WTC11 (cell line): Measurements from ENCODE around the gene GRIN2C. TPM values are rescaled to one million over a fixed set of nuclear protein-coding genes. Genes with fewer than 3 reads are reported as not detected.

Experiments used
- ATAC-seq: fragments of 200-7000 bp; cut with Tn5 transposase; 2 replicates; pipeline ENCODE4 v1.10.0; 2021; ENCODE audit warnings: mild to moderate bottlenecking, moderate library complexity
- CTCF ChIA-PET: fragments of 300-600 bp; sonication (Branson Sonifier 250); formaldehyde crosslinking; loops from one replicate; lab custom pipeline; 2021; ENCODE audit warnings: antibody characterized with exemption; lab: Charles Lee
- POLR2A ChIA-PET: fragments of 350-600 bp; sonication (Branson Sonifier 250); formaldehyde crosslinking; loops from one replicate; lab custom pipeline; 2021; ENCODE audit warnings: antibody characterized with exemption; lab: Charles Lee
- DNase-seq: peaks from one replicate; pipeline ENCODE4 v3.0.0; 2021; ENCODE audit warnings: low spot score
- H3K27ac Mint-ChIP-seq: 2 replicates; pipeline ENCODE4 v1.8.0; 2021; ENCODE audit warnings: mixed read lengths
- H3K27me3 Mint-ChIP-seq: 2 replicates; pipeline ENCODE4 v1.8.0; 2021; ENCODE audit warnings: low read depth, mild to moderate bottlenecking, moderate library complexity, mixed read lengths
- H3K36me3 Mint-ChIP-seq: 2 replicates; pipeline ENCODE4 v1.8.0; 2021; ENCODE audit warnings: mixed read lengths
- H3K4me1 Mint-ChIP-seq: 2 replicates; pipeline ENCODE4 v1.8.0; 2022; ENCODE audit warnings: mixed read lengths
- H3K4me3 Mint-ChIP-seq: 2 replicates; pipeline ENCODE4 v1.8.0; 2021; ENCODE audit warnings: mild to moderate bottlenecking, moderate library complexity, mixed read lengths
- H3K9me3 Mint-ChIP-seq: 2 replicates; pipeline ENCODE4 v1.8.0; 2021; ENCODE audit warnings: mixed read lengths
- ATF2 ChIP-seq: sonication (generic); formaldehyde crosslinking; IDR thresholded peaks from 2 replicates; pipeline ENCODE4 v1.8.1; 2022; ENCODE audit warnings: low read depth, missing genetic modification reagents, borderline replicate concordance
- ATF6 ChIP-seq: sonication (generic); formaldehyde crosslinking; IDR thresholded peaks from 2 replicates; pipeline ENCODE4 v1.8.1; 2023; ENCODE audit warnings: mild to moderate bottlenecking, missing genetic modification reagents
- ESRRA ChIP-seq: sonication (generic); formaldehyde crosslinking; IDR thresholded peaks from 2 replicates; pipeline ENCODE4 v1.8.1; 2022; ENCODE audit warnings: mild to moderate bottlenecking, missing genetic modification reagents, borderline replicate concordance
- GABPB1 ChIP-seq: sonication (generic); formaldehyde crosslinking; IDR thresholded peaks from 2 replicates; pipeline ENCODE4 v1.8.1; 2023; ENCODE audit warnings: mild to moderate bottlenecking, missing genetic modification reagents
- HMGA2 ChIP-seq: fragments of 250-450 bp; sonication (Bioruptor Pico); IDR thresholded peaks from 2 replicates; pipeline ENCODE4 v1.4.0; 2021; ENCODE audit warnings: mild to moderate bottlenecking, moderate library complexity
- HMGXB4 ChIP-seq: sonication (generic); formaldehyde crosslinking; IDR thresholded peaks from 2 replicates; pipeline ENCODE4 v1.8.1; 2023; ENCODE audit warnings: mild to moderate bottlenecking, moderate library complexity, missing genetic modification reagents
- JUN ChIP-seq: sonication (generic); formaldehyde crosslinking; IDR thresholded peaks from 2 replicates; pipeline ENCODE4 v1.8.0; 2023; ENCODE audit warnings: mild to moderate bottlenecking, missing genetic modification reagents
- KAT7 ChIP-seq: sonication (generic); formaldehyde crosslinking; IDR thresholded peaks from 2 replicates; pipeline ENCODE4 v1.8.1; 2023; ENCODE audit warnings: missing genetic modification reagents, mild to moderate bottlenecking, borderline replicate concordance
- MLX ChIP-seq: sonication (generic); formaldehyde crosslinking; IDR thresholded peaks from 2 replicates; pipeline ENCODE4 v1.8.1; 2023; ENCODE audit warnings: mild to moderate bottlenecking, missing genetic modification reagents, moderate library complexity
- NFATC4 ChIP-seq: fragments of 250-450 bp; sonication (Bioruptor Pico); IDR thresholded peaks from 2 replicates; pipeline ENCODE4 v1.9.0; 2021; ENCODE audit warnings: mild to moderate bottlenecking
- NFE2L1 ChIP-seq: sonication (generic); formaldehyde crosslinking; IDR thresholded peaks from 2 replicates; pipeline ENCODE4 v1.8.1; 2023; ENCODE audit warnings: missing genetic modification reagents
- NFYB ChIP-seq: sonication (generic); formaldehyde crosslinking; conservative IDR thresholded peaks from 2 replicates; pipeline ENCODE4 v1.8.0; 2022; ENCODE audit warnings: low read depth, missing genetic modification reagents
- SMAD4 ChIP-seq: sonication (generic); formaldehyde crosslinking; IDR thresholded peaks from 2 replicates; pipeline ENCODE4 v1.8.0; 2022; ENCODE audit warnings: mild to moderate bottlenecking, missing genetic modification reagents
- ZBTB21 ChIP-seq: sonication (generic); formaldehyde crosslinking; IDR thresholded peaks from 2 replicates; pipeline ENCODE4 v1.8.1; 2023; ENCODE audit warnings: mild to moderate bottlenecking, missing genetic modification reagents, borderline replicate concordance
- ZMAT4 ChIP-seq: fragments of 250-450 bp; sonication (Bioruptor Pico); IDR thresholded peaks from 2 replicates; pipeline ENCODE4 v1.9.0; 2021; ENCODE audit warnings: mild to moderate bottlenecking
- ZNF121 ChIP-seq: sonication (generic); formaldehyde crosslinking; IDR thresholded peaks from 2 replicates; pipeline ENCODE4 v1.8.0; 2023; ENCODE audit warnings: missing genetic modification reagents
- ZNF416 ChIP-seq: fragments of 250-450 bp; sonication (Bioruptor Pico); IDR thresholded peaks from 2 replicates; pipeline ENCODE4 v1.9.0; 2021; ENCODE audit warnings: mild to moderate bottlenecking, inconsistent platforms
- ZNF671 ChIP-seq: fragments of 250-450 bp; sonication (Bioruptor Pico); IDR thresholded peaks from 2 replicates; pipeline ENCODE4 v1.8.0; 2021; ENCODE audit warnings: mild to moderate bottlenecking
- total RNA-seq: library from RNA; stranded (reverse); gene quantifications from 3 replicates; pipeline ENCODE4 v1.2.3, GENCODE V29; 2021
- TF ChIP-seq, protein P1 (sequence below): sonication (generic); formaldehyde crosslinking; IDR thresholded peaks from 2 replicates; pipeline ENCODE4 v1.8.0; 2022; ENCODE audit warnings: mild to moderate bottlenecking, missing genetic modification reagents
- TF ChIP-seq, protein P2 (sequence below): sonication (generic); formaldehyde crosslinking; IDR thresholded peaks from 2 replicates; pipeline ENCODE4 v1.8.0; 2022; ENCODE audit warnings: missing genetic modification reagents
- TF ChIP-seq, protein P3 (sequence below): sonication (generic); formaldehyde crosslinking; conservative IDR thresholded peaks from 2 replicates; pipeline ENCODE4 v1.8.1; 2022; ENCODE audit warnings: mild to moderate bottlenecking, missing genetic modification reagents
- TF ChIP-seq, protein P4 (sequence below): sonication (generic); formaldehyde crosslinking; IDR thresholded peaks from 2 replicates; pipeline ENCODE4 v1.8.1; 2022; ENCODE audit warnings: mild to moderate bottlenecking, missing genetic modification reagents, moderate library complexity, borderline replicate concordance

GRIN2C gene
- total RNA-seq, 1 experiment from 2014 or later = 0.31 TPM

GRCh38 chr17:74824961-74825627 lies 34.6 kb downstream of the GRIN2C start:
- no peak for DNase-seq
- Mint-ChIP-seq H3K9me3 (no peaks in the 10 kb centered on the region), H3K36me3 (no peaks in the 10 kb centered on the region), H3K27ac (no peak overlapping the region), H3K4me1 (no peaks in the 10 kb centered on the region), H3K27me3 (no peaks in the 10 kb centered on the region), H3K4me3 (no peak overlapping the region)
- ChIA-PET CTCF (interaction anchor here (1.0 to 1.3 kb wide), 4 partner anchors 9 to 37 kb away, joined by 3 to 5 read pairs (median 4); no protein-coding TSS in a partner anchor), POLR2A (no interaction called here)
- ATAC-seq = no peak
- TF ChIP-seq NFYB (CRISPR knock-in tag) (no peak), ZNF121 (CRISPR knock-in tag) (no peak), NFE2L1 (CRISPR knock-in tag) (no peak), ZMAT4 (no peak), JUN (CRISPR knock-in tag) (no peak), ESRRA (CRISPR knock-in tag) (no peak), KAT7 (CRISPR knock-in tag) (no peak), ATF2 (CRISPR knock-in tag) (no peak), ZNF671 (CRISPR knock-in tag) (no peak), MLX (CRISPR knock-in tag) (no peak), SMAD4 (no peak), GABPB1 (no peak), NFATC4 (no peak)
- TF ChIP-seq, protein P1, sequence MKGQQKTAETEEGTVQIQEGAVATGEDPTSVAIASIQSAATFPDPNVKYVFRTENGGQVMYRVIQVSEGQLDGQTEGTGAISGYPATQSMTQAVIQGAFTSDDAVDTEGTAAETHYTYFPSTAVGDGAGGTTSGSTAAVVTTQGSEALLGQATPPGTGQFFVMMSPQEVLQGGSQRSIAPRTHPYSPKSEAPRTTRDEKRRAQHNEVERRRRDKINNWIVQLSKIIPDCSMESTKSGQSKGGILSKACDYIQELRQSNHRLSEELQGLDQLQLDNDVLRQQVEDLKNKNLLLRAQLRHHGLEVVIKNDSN (CRISPR knock-in tag) = no peak
- TF ChIP-seq, protein P2, sequence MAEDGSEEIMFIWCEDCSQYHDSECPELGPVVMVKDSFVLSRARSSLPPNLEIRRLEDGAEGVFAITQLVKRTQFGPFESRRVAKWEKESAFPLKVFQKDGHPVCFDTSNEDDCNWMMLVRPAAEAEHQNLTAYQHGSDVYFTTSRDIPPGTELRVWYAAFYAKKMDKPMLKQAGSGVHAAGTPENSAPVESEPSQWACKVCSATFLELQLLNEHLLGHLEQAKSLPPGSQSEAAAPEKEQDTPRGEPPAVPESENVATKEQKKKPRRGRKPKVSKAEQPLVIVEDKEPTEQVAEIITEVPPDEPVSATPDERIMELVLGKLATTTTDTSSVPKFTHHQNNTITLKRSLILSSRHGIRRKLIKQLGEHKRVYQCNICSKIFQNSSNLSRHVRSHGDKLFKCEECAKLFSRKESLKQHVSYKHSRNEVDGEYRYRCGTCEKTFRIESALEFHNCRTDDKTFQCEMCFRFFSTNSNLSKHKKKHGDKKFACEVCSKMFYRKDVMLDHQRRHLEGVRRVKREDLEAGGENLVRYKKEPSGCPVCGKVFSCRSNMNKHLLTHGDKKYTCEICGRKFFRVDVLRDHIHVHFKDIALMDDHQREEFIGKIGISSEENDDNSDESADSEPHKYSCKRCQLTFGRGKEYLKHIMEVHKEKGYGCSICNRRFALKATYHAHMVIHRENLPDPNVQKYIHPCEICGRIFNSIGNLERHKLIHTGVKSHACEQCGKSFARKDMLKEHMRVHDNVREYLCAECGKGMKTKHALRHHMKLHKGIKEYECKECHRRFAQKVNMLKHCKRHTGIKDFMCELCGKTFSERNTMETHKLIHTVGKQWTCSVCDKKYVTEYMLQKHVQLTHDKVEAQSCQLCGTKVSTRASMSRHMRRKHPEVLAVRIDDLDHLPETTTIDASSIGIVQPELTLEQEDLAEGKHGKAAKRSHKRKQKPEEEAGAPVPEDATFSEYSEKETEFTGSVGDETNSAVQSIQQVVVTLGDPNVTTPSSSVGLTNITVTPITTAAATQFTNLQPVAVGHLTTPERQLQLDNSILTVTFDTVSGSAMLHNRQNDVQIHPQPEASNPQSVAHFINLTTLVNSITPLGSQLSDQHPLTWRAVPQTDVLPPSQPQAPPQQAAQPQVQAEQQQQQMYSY = no peak
- TF ChIP-seq, protein P3, sequence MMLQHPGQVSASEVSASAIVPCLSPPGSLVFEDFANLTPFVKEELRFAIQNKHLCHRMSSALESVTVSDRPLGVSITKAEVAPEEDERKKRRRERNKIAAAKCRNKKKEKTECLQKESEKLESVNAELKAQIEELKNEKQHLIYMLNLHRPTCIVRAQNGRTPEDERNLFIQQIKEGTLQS = no peak
- TF ChIP-seq, protein P4, sequence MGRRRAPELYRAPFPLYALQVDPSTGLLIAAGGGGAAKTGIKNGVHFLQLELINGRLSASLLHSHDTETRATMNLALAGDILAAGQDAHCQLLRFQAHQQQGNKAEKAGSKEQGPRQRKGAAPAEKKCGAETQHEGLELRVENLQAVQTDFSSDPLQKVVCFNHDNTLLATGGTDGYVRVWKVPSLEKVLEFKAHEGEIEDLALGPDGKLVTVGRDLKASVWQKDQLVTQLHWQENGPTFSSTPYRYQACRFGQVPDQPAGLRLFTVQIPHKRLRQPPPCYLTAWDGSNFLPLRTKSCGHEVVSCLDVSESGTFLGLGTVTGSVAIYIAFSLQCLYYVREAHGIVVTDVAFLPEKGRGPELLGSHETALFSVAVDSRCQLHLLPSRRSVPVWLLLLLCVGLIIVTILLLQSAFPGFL (CRISPR knock-in tag) = no peak

- no peak for DNase-seq
- no peaks in the 10 kb centered on the region for H3K36me3 Mint-ChIP-seq
- ATAC-seq = no peak
- ChIA-PET POLR2A (no interaction called here), CTCF (interaction anchor here (2.0 kb wide), 1 partner anchor 20 kb away, joined by 9 read pairs; no protein-coding TSS in a partner anchor)
- peaks cover 1% of the 10 kb centered on the region; the same call in 1 of the 2 replicates for H3K27me3 Mint-ChIP-seq
- no peaks in the 10 kb centered on the region for H3K4me1 Mint-ChIP-seq
- H3K4me3 Mint-ChIP-seq = no peak overlapping the region
- H3K9me3 Mint-ChIP-seq = no peaks in the 10 kb centered on the region
- no peak overlapping the region for H3K27ac Mint-ChIP-seq
- TF ChIP-seq, protein P3 = no peak
- no peak for TF ChIP-seq ZNF416 (CRISPR knock-in tag)
- no peak for TF ChIP-seq ATF6 (CRISPR knock-in tag)
- no peak for TF ChIP-seq HMGXB4 (CRISPR knock-in tag)
- no peak for TF ChIP-seq ZNF121 (CRISPR knock-in tag)
- TF ChIP-seq ZBTB21 (CRISPR knock-in tag) = no peak
- no peak for TF ChIP-seq HMGA2 (CRISPR knock-in tag)
Observed at GRCh38 chr17:74822939-74823367, 36.7 kb downstream of the GRIN2C start.
